ENCODE measurements around the gene IPPK.

Gene IPPK

GRCh38 chr9:92711146-92711545 lies 41.2 kb upstream of the IPPK start:
- Histone ChIP-seq H3K4me1 (no peaks in the 10 kb centered on the region), H3K4me3 (no peak overlapping the region), H3K36me3 (replicated peaks) (peaks cover 43% of the 10 kb centered on the region), H3K27me3 (ENCODE audit: low read depth) (no peaks in the 10 kb centered on the region), H3K9me3 (no peaks in the 10 kb centered on the region)
- in situ Hi-C loops (cut with MboI; ENCODE audit: low sequenced_read_pairs), result no loop called here
- DNase-seq (ENCODE audit: low spot score in 2 of 2), result no peak

DNA sequence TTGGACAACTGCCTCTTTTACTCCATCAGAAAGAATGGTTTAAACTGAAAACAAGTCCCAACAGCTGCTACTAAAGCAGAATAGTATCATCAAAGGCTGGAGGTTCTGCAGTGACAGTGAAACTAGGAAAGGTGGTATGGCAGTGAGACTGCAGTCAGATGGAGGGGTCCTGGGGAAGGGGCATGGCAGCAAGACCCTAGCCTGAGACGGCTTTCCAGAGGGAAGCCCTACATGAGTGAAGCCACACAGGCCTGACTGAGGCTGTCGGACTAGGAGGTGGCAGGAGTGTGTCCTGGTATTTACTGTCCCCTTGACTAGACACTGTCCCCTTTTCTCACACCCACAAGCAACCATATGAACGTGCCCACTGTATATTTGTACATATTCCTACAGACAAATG lies 40.4 kb upstream of the IPPK start:
- H3K4me3 ChIP-seq, result no peak overlapping the region
- H3K4me1 ChIP-seq, result no peaks in the 10 kb centered on the region
- in situ Hi-C loops (cut with MboI; ENCODE audit: low sequenced_read_pairs), result no loop called here
- peaks cover 35% of the 10 kb centered on the region for H3K36me3 ChIP-seq (replicated peaks)
- no peaks in the 10 kb centered on the region for H3K27me3 ChIP-seq (ENCODE audit: low read depth)
- H3K9me3 ChIP-seq, result no peaks in the 10 kb centered on the region
- no peak for DNase-seq (ENCODE audit: low spot score in 2 of 2)

DNA sequence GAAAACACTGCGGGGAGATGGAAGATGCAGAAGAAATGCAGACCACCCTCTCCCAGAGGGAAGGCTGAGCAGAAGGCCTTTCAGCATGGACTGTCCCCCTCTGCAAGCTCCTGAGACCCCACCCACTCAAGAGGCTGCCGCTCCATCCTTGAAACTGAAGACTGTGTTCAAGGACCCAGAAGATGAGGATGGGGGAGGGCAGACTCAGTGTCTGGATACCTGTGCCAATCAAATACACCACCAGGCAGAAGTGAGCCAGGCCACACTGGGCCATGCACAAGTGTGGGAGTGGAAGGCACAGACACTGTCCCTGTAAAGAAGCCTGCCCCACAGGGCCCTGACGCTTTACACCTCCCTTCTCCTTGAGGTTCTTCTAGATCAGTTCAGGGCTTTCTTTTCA lies 40.0 kb upstream of the IPPK start:
- Histone ChIP-seq H3K36me3 (replicated peaks) (peaks cover 31% of the 10 kb centered on the region), H3K9me3 (no peaks in the 10 kb centered on the region), H3K27me3 (ENCODE audit: low read depth) (no peaks in the 10 kb centered on the region), H3K4me1 (no peaks in the 10 kb centered on the region), H3K4me3 (no peak overlapping the region)
- in situ Hi-C loops (cut with MboI; ENCODE audit: low sequenced_read_pairs), result no loop called here
- no peak for DNase-seq (ENCODE audit: low spot score in 2 of 2)

GRCh38 chr9:92709240-92709639 lies 39.3 kb upstream of the IPPK start:
- H3K4me3 ChIP-seq, result no peak overlapping the region
- in situ Hi-C loops (cut with MboI; ENCODE audit: low sequenced_read_pairs), result no loop called here
- no peaks in the 10 kb centered on the region for H3K27me3 ChIP-seq (ENCODE audit: low read depth)
- H3K4me1 ChIP-seq, result no peaks in the 10 kb centered on the region
- no peaks in the 10 kb centered on the region for H3K9me3 ChIP-seq
- peaks cover 24% of the 10 kb centered on the region for H3K36me3 ChIP-seq (replicated peaks)
- DNase-seq (ENCODE audit: low spot score in 2 of 2), result no peak

DNA sequence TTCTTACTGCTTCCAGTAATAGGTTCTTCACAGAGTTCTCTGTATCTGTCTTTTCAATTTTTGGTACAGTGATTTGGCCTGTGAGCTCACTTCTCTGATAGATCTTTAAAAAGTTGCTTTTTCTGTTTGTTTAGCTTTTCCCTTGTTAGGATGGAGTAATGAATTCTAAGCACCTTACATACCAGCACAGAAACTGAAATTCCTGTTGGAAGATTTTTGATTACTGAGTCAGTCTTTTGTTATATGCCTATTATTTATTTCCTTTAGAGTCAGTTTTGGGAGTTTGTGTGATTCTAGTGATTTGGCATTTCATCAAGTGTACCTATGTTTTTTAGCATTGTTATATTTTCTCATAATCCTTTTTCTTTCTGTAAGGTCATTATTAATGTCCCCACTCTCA lies 37.6 kb upstream of the IPPK start:
- in situ Hi-C loops (cut with MboI; ENCODE audit: low sequenced_read_pairs), result no loop called here
- no peak for DNase-seq (ENCODE audit: low spot score in 2 of 2)
- Histone ChIP-seq H3K27me3 (ENCODE audit: low read depth) (no peaks in the 10 kb centered on the region), H3K4me3 (no peak overlapping the region), H3K4me1 (no peaks in the 10 kb centered on the region), H3K36me3 (replicated peaks) (peaks cover 9% of the 10 kb centered on the region), H3K9me3 (no peaks in the 10 kb centered on the region)

DNA sequence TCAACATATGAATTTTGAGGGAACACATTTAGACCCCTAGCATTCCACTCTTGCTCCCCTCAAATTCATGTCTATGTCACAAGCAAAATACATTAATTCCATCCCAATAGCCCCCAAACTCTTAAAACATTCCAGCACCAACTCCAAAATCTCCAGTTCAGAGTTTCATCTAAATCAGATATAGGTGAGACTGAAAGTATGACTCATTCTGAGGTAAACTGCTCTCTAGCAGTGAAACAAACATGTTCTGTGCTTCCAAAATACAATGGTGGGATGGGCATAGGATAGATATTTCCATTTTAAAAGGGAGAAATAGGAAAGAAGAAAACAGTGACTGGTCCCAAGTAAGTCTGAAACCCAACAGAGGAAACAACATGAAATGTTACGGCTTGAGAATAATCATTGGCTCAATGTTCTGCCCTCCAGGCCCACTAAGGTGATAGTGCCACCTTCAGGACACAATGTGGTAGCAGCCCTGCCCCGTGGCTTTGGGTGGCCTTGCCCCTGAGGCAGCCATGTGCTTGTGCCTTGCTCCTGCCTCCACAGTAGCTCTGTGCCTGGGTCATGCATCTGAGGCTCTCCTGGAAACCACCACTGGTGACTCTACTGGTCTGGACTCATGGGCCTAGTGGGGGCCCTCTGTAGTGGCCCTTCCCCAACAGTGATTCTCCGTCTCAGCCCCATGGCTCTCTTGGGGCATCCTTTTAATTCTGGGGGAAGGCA lies 36.4 kb upstream of the IPPK start:
- peak; percentile 34 to 70 for DNase-seq (ENCODE audit: low spot score in 2 of 2)
- Histone ChIP-seq H3K9me3 (no peaks in the 10 kb centered on the region), H3K4me3 (no peak overlapping the region), H3K4me1 (no peaks in the 10 kb centered on the region), H3K36me3 (replicated peaks) (peaks cover 5% of the 10 kb centered on the region), H3K27me3 (ENCODE audit: low read depth) (no peaks in the 10 kb centered on the region)
- in situ Hi-C loops (cut with MboI; ENCODE audit: low sequenced_read_pairs), result no loop called here

DNA sequence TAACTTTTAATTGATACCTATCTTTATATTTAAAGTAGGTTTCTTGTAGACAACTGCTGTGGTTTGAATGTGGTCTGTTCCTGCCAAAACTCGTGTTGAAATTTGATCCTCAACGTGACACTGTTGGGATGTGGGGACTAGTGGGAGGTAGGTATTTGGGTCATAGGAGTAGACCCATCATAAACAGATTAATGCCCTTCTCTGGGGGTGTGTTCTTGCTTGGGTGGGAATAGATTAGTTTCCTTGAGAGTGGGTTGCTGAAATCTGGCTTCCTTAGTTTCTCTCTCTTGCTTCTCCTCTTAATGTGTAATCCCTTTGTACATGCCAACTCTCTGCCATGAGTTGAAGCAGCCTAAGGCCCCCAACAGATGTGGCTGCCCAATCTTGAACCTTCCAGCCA lies 34.6 kb upstream of the IPPK start:
- DNase-seq (ENCODE audit: low spot score in 2 of 2), result no peak
- in situ Hi-C loops (cut with MboI; ENCODE audit: low sequenced_read_pairs), result no loop called here
- H3K36me3 ChIP-seq (replicated peaks), result no peaks in the 10 kb centered on the region
- no peaks in the 10 kb centered on the region for H3K9me3 ChIP-seq
- no peak overlapping the region for H3K4me3 ChIP-seq
- no peaks in the 10 kb centered on the region for H3K27me3 ChIP-seq (ENCODE audit: low read depth)
- H3K4me1 ChIP-seq, result no peaks in the 10 kb centered on the region

GRCh38 chr9:92696619-92697018 lies 26.7 kb upstream of the IPPK start:
- no peak overlapping the region for H3K4me3 ChIP-seq
- in situ Hi-C loops (cut with MboI; ENCODE audit: low sequenced_read_pairs), result no loop called here
- H3K27me3 ChIP-seq (ENCODE audit: low read depth), result no peaks in the 10 kb centered on the region

DNA sequence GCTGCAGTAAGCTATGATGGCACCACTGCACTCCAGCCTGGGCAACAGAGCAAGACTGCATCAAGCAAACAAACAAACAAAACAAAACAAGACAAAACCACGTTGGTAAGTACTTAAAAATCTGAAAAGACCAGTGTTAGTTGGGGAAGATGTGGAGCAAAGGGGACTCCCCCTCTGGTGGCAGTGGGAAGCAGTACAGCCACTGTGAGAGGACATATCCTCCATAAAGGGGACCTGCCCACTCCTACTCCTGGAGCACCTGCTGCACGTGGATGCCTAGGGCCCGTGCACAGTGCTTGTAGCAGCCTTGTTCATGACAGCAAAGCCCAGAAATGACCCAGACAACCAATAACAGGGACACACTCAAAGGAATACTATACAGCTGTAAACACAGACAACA lies 17.0 kb upstream of the IPPK start:
- Histone ChIP-seq H3K27me3 (ENCODE audit: low read depth) (no peaks in the 10 kb centered on the region), H3K36me3 (replicated peaks) (no peaks in the 10 kb centered on the region), H3K9me3 (peaks cover 5% of the 10 kb centered on the region; the same call in 1 of the 2 replicates), H3K4me3 (no peak overlapping the region), H3K4me1 (peaks cover 4% of the 10 kb centered on the region)
- peak; percentile 20 to 41 for DNase-seq (ENCODE audit: low spot score in 2 of 2)
- in situ Hi-C loops (cut with MboI; ENCODE audit: low sequenced_read_pairs), result no loop called here

More at GRCh38 chr9:92696619-92697018, 26.7 kb upstream of the IPPK start:
- no peaks in the 10 kb centered on the region for H3K4me1 ChIP-seq
- H3K9me3 ChIP-seq, result 0 out of 2 replicates have a peak, but pooled peaks cover 3% of the 10 kb centered on the region
- H3K36me3 ChIP-seq (replicated peaks), result no peaks in the 10 kb centered on the region
- no peak for DNase-seq (ENCODE audit: low spot score in 2 of 2)

DNA sequence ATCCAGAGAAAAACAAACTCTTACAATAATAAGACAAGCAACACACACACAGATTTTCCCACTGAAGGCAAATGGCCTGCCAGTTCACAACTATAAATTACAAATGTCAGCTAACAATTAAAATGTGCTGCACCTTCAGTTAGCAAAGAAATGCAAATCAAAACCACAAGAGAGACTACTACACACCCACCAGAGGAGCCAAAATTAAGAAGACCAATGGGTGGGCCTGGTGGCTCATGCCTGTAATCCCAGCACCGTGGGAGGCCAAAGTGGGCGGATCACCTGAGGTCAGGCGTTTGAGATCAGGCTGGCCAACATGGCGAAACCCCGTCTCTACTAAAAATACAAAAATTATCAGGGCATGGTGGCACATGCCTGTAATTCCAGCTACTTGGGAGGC lies 15.1 kb upstream of the IPPK start:
- H3K9me3 ChIP-seq, result no peaks in the 10 kb centered on the region
- no peaks in the 10 kb centered on the region for H3K27me3 ChIP-seq (ENCODE audit: low read depth)
- no peaks in the 10 kb centered on the region for H3K36me3 ChIP-seq (replicated peaks)
- peaks cover 4% of the 10 kb centered on the region for H3K4me1 ChIP-seq
- DNase-seq (ENCODE audit: low spot score in 2 of 2), result peak in 1 of 2 experiments; percentile 9
- in situ Hi-C loops (cut with MboI; ENCODE audit: low sequenced_read_pairs), result no loop called here
- no peak overlapping the region for H3K4me3 ChIP-seq

- Histone ChIP-seq H3K9me3 (no peaks in the 10 kb centered on the region), H3K36me3 (replicated peaks) (no peaks in the 10 kb centered on the region), H3K4me3 (no peak overlapping the region), H3K27me3 (ENCODE audit: low read depth) (no peaks in the 10 kb centered on the region), H3K4me1 (peaks cover 4% of the 10 kb centered on the region)
- no peak for DNase-seq (ENCODE audit: low spot score in 2 of 2)
- in situ Hi-C loops (cut with MboI; ENCODE audit: low sequenced_read_pairs), result no loop called here
Observed at GRCh38 chr9:92682269-92682668, 12.3 kb upstream of the IPPK start.

DNA sequence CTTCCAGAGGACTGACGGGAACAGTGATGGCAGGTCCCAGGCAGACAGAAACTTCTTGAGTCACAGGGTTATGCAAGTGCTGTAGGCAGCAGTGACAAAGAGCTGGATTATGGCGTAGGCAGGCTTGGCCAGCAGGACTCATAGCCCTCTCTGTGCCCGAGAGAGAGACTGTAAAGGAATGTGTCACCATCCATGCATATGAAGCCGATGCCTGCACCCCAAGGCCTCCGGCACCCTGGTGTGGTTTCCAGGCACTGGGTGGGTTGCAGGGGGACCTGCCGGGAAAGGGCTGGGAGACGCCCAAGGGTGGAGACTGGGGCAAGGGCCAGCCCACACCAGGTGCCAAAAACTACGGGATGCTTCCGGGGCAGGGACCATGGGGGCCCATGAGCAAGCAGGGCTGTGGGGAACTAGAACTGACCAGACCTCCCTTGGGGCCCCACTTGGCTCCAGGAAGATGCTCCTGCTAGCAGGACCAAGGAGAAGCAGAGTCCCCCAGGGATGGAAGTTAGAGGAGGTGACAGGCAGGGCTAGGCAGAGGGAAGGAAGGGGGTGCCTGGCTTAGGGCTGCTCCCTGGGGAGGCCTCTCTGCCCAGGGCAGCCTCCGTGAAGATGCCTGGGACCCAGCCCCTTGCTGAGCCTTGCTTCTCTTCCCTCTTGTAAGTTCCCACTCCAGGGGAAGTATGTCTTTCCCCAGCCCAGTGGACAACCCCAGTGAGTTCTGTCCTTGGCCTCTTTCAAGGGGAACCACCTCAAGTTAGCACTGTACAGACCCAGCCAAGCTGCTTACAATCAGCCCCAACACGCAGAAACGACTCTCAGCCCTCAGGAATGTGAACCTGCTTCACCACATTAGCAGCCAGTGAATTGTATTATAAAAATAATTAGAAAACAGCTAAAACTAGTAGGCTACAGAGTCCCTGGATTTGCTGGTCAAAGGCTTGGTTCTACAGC lies 10.5 kb upstream of the IPPK start:
- no peak for DNase-seq (ENCODE audit: low spot score in 2 of 2)
- in situ Hi-C loops (cut with MboI; ENCODE audit: low sequenced_read_pairs), result no loop called here

GRCh38 chr9:92679413-92680165 lies 9.7 kb upstream of the IPPK start:
- in situ Hi-C loops (cut with MboI; ENCODE audit: low sequenced_read_pairs), result no loop called here
- DNase-seq (ENCODE audit: low spot score in 2 of 2), result no peak
- H3K9me3 ChIP-seq, result no peaks in the 10 kb centered on the region

More for the DNA sequence above, 10.5 kb upstream of the IPPK start:
- H3K27me3 ChIP-seq (ENCODE audit: low read depth), result no peaks in the 10 kb centered on the region
- H3K4me3 ChIP-seq, result no peak overlapping the region
- peaks cover 4% of the 10 kb centered on the region for H3K4me1 ChIP-seq
- H3K36me3 ChIP-seq (replicated peaks), result no peaks in the 10 kb centered on the region
- no peaks in the 10 kb centered on the region for H3K9me3 ChIP-seq

More at GRCh38 chr9:92679413-92680165, 9.7 kb upstream of the IPPK start:
- no peaks in the 10 kb centered on the region for H3K36me3 ChIP-seq (replicated peaks)
- H3K4me1 ChIP-seq, result no peaks in the 10 kb centered on the region
- no peaks in the 10 kb centered on the region for H3K27me3 ChIP-seq (ENCODE audit: low read depth)
- no peak overlapping the region for H3K4me3 ChIP-seq

Data from HAP-1 (cell line).